SIG-M5 treated with dmso at 0.1 percent for 504 hours (cell line): Measurements from ENCODE around the gene ANKRD61.
"Not testable (repeated sequence)": the region's sequence is repeated elsewhere in the genome, so short reads cannot be mapped to it uniquely, and the experiment has no call there.

Experiments
- DNase-seq: peaks from one replicate; lab custom pipeline; 2025; ENCODE audit not compliant: unreplicated experiment; lab: John Stamatoyannopoulos, UW

ANKRD61 gene

GRCh38 chr7:6031567-6031966, 391 bp downstream of the ANKRD61 start:
- no peak for DNase-seq

GRCh38 chr7:6032167-6032566, 991 bp downstream of the ANKRD61 start:
- DNase-seq, result no peak

GRCh38 chr7:6032641-6033040, 1.5 kb downstream of the ANKRD61 start:
- no peak for DNase-seq

- no peak for DNase-seq
Observed at GRCh38 chr7:6035165-6035564, 4.0 kb downstream of the ANKRD61 start.

- DNase-seq, result no peak
Observed at GRCh38 chr7:6035686-6036085, 4.5 kb downstream of the ANKRD61 start.

- no peak for DNase-seq
Observed at GRCh38 chr7:6049780-6050179, 18.6 kb downstream of the ANKRD61 start.

GRCh38 chr7:6051185-6051584, 20.0 kb downstream of the ANKRD61 start:
- DNase-seq, result not testable (repeated sequence)

GRCh38 chr7:6056616-6057015, 25.4 kb downstream of the ANKRD61 start:
- no peak for DNase-seq

- no peak for DNase-seq
Observed at GRCh38 chr7:6057316-6058129, 26.3 kb downstream of the ANKRD61 start.

GRCh38 chr7:6059941-6060340, 28.8 kb downstream of the ANKRD61 start:
- DNase-seq, result not testable (repeated sequence)

GRCh38 chr7:6071406-6071805, 40.2 kb downstream of the ANKRD61 start:
- no peak for DNase-seq

- peak; percentile 66 for DNase-seq
Observed at GRCh38 chr7:6074612-6075380, 43.6 kb downstream of the ANKRD61 start.

- DNase-seq, result no peak
Observed at GRCh38 chr7:6078548-6078947, 47.4 kb downstream of the ANKRD61 start.

GRCh38 chr7:6083047-6083446, 51.9 kb downstream of the ANKRD61 start:
- not testable (repeated sequence) for DNase-seq
